ENCODE data around the gene ANKRD45.

ANKRD45 gene

DNA sequence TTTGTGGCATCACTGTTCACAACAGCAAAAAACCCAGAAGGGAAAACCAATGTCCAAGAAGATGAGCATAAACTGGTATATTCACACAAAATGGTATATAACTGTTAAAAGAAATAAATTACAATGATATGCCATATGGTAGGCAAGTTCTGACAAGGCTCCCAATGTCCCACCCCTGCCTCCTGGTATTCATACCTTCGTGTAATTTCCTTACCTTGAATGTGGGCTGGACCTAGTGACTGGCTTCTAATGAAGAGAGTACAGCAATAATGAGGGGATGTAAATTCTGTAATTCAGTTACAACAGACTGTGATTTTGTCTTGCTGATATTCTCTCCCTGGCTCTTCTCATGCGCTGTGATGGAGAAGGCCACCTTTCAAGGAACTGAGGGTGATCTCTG is 9.3 kb downstream of the ANKRD45 start:
- TF ChIP-seq GATA2 (IDR thresholded peaks at IDR 0.05; ENCODE audit: low read depth, low read length) = no peak
- TF ChIP-seq GATA3 (IDR thresholded peaks at IDR 0.05; ENCODE audit: low read depth, low read length) = no peak

GRCh38 chr1:173648880-173649605 is 20.6 kb downstream of the ANKRD45 start:
- no peak for TF ChIP-seq GATA2 (IDR thresholded peaks at IDR 0.05; ENCODE audit: low read depth, low read length)
- no peak for TF ChIP-seq GATA3 (IDR thresholded peaks at IDR 0.05; ENCODE audit: low read depth, low read length)

DNA sequence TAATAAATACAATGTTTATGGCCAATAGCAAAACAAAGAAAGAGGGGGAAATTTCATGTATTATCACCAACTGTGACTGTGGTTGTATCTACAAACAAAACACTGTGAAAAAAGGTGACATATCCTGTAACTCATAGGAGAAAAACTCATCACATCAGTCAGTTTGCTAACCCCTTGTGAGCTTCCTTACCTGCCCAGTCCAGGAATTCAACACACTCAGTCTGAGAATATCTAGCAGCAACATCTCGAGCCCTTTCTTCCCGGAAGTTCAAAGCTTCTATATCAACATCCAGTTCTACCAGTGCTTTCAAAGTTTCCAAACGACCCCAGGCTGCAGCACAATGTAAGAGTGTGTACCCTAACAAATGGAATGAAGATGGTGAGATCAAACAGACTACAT is 23.0 kb downstream of the ANKRD45 start:
- TF ChIP-seq GATA3 (IDR thresholded peaks at IDR 0.05; ENCODE audit: low read depth, low read length) (no peak), GATA2 (IDR thresholded peaks at IDR 0.05; ENCODE audit: low read depth, low read length) (no peak)

DNA sequence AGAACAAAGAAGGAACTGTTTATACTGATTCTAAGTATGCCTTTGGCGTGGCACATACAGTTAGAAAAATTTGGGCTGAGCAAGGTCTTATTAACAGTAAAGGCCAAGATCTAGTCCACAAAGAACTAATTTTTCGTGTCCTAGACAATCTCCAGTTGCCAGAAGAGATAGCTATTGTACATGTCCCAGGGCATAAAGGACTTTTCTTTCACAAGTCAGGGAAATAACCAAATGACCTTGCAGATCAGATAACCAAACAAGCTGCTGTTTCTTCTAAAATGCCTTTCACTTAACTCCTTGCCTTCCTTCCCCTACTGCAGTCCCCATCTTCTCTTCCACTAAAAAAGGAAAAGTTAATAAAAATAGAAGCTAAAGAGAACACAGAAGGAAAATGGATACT is 30.5 kb downstream of the ANKRD45 start:
- TF ChIP-seq GATA3 (IDR thresholded peaks at IDR 0.05; ENCODE audit: low read depth, low read length) (no peak), GATA2 (IDR thresholded peaks at IDR 0.05; ENCODE audit: low read depth, low read length) (no peak)

DNA sequence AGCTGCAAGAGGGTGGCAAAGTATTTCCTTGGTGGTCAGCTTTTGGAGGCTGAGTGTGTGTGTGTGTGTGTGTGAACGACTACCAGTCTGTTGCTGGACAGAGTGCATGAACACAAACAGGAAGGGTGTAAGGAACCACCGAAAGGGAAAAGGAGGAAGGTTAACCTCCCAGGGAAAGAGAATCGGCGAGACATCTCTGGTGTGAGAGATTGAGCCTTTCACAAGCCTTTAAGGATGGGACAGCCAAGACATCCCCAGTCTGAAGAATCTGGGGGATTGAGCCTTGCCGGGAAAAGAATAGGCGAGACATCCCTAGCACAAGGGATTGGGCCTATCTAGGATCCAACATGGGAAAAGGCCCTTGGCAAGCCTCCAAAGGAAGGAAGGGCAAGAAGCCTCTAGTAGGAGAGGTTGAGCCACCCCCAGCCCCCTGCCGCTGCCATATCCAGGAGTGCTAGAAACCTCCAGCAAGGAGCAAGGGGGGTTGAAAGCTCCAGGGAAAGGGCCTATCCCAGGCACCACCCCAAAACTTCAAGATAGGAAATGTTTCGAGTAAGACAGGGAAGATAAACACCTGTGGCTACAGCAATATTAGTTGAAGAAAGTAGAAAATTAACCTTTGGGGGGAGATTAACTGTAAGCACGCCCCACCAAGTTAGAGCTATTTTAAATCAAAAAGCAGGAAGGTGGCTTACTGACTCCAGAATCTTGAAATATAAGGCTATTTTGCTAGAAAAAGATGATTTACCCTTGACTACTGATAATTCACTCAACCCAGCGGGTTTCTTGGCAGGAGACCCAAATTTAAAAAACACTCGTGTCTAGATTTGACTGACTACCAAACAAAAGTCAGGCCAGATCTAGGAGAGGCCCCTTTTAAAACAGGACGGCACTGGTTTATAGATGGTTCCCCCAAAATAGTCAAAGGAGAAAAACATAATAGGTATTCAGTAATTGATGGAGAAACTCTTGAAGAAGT is 31.3 kb downstream of the ANKRD45 start:
- TF ChIP-seq GATA2 (IDR thresholded peaks at IDR 0.05; ENCODE audit: low read depth, low read length) (no peak), GATA3 (IDR thresholded peaks at IDR 0.05; ENCODE audit: low read depth, low read length) (no peak)

DNA sequence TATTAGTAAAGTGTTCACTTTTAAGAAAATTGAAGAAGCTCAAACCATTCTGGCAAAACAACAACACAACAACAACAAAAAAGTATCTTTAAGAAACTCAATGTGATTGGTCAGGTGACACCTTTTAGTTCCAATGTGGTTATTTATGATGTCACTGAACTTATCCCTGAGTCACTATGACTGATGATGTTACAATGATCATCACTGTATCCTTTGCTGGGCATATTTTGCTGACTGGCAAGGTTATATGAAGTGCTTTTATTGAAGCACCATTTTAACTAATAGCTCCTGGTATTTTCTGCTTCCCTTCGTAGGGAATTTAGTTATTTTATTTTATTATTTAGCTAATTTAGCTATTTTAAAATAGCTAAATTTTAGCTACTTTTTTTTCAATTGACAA is 34.5 kb downstream of the ANKRD45 start, which contains the start of gene TEX50:
Gene TEX50, plus strand, starts transcription at position 223 of the 400 bp plus-strand sequence. CDS start 184 bp downstream, outside the sequence.
- TF ChIP-seq GATA3 (IDR thresholded peaks at IDR 0.05; ENCODE audit: low read depth, low read length) (no peak), GATA2 (IDR thresholded peaks at IDR 0.05; ENCODE audit: low read depth, low read length) (no peak)

- no peak for TF ChIP-seq GATA2 (IDR thresholded peaks at IDR 0.05; ENCODE audit: low read depth, low read length)
- no peak for TF ChIP-seq GATA3 (IDR thresholded peaks at IDR 0.05; ENCODE audit: low read depth, low read length)
These were observed 40.8 kb downstream of the ANKRD45 start for GRCh38 chr1:173628888-173629287.

- TF ChIP-seq GATA3 (IDR thresholded peaks at IDR 0.05; ENCODE audit: low read depth, low read length) = no peak
- TF ChIP-seq GATA2 (IDR thresholded peaks at IDR 0.05; ENCODE audit: low read depth, low read length) = no peak
These were observed 42.4 kb downstream of the ANKRD45 start for GRCh38 chr1:173627269-173627668.

DNA sequence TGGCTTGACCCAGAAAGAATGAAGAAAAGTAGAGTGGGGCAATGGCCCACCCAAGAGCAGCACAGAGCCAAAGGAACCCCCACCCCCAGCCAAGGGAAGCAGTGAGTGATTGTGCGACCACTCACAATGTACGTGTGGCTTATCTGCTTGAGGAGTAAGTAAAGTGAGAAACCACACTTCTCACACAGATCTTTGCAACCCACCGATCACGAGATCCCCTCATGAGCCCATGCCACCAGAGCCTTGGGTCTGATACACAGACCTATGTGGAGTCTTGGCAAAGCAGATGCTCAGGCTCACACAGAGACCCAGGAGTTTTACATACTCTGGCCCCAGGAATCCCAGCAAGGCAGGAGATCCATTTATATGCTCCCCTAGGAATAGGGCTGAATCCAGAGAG is 52.8 kb downstream of the ANKRD45 start:
- no peak for TF ChIP-seq GATA3 (IDR thresholded peaks at IDR 0.05; ENCODE audit: low read depth, low read length)
- TF ChIP-seq GATA2 (IDR thresholded peaks at IDR 0.05; ENCODE audit: low read depth, low read length) = no peak

DNA sequence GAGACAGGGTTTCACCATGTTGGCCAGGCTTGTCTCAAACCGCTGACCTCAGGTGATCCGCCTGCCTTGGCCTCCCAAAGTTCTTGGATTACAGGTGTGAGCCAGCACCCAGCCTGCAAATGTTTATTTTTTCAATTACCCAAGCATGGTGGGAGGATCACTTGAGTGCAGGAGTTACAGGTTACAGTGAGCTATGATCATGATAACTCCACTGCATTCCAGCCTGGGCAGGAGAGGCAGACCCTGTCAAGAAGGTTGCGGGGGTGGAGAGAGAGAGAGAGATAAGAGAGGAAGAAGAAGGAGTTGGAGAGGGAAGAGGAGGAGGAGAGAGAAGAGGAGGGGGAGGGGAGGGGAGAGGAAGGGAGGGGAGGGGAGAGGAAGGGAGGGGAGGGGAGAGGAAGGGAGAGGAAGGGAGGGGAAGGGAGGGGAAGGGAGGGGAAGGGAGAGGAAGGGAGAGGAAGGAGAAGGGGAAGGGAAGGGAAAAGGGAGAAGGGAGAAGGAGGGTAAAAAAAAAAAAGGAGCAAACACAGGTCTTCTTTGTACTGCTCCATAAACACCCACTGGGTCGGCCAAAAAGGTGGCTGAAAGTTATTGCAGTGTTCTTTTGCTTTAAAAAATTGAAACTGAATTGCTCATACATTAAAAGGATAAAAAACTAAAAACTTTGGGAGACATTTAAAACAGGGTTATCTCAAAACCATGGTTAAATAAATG is 61.0 kb downstream of the ANKRD45 start:
- TF ChIP-seq GATA2 (IDR thresholded peaks at IDR 0.05; ENCODE audit: low read depth, low read length) = no peak
- no peak for TF ChIP-seq GATA3 (IDR thresholded peaks at IDR 0.05; ENCODE audit: low read depth, low read length)

DNA sequence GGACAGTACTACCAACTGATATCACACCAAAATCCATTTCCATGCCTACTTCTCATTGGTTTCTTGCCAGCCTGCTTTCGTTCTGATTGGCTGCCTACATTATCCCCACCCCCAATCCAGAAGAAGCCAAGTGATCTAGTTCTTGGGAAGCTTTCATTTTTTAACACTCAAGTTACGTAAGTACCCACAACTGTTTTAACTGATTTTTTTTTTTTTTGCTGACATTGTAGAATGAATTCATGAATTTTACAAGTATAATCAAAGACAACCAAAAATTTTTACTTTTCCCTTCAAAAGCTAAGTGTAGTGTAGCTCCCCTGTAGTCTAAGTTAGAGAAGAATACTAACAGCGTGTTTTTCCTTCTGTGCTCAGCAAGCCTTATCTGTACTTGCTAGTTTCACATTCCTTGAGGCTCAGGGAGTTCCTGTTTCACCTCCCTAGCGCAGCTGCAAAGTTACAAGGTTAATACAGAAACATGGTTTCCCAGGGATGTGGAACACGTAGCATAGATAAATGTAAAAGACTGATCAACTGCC is 66.5 kb downstream of the ANKRD45 start, which contains the start of gene SLC9C2:
Gene SLC9C2, minus strand, starts transcription at position 17 of the 536 bp plus-strand sequence. CDS start 1,296 bp downstream, outside the sequence.
- TF ChIP-seq GATA2 (IDR thresholded peaks at IDR 0.05; ENCODE audit: low read depth, low read length) = no peak
- no peak for TF ChIP-seq GATA3 (IDR thresholded peaks at IDR 0.05; ENCODE audit: low read depth, low read length)

DNA sequence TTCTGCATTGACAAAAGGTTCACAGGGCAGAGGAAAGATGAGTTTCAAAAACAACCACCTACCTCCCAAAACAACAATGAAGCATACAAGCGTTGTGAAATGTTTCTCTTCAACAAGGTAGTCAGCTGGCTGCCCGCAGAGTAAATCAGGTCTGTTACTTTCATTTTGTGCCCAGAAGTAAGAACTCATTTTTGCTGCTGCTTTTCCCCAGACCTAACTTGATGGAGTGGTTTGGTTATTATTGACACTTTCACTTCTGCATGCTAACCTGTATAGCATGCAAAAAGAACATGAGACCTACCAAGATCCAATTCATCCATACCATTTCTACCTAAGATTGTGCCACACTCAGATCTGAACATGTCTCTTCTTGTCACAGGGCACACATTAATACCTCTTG is 68.1 kb downstream of the ANKRD45 start:
- TF ChIP-seq GATA2 (IDR thresholded peaks at IDR 0.05; ENCODE audit: low read depth, low read length) (no peak), GATA3 (IDR thresholded peaks at IDR 0.05; ENCODE audit: low read depth, low read length) (no peak)

DNA sequence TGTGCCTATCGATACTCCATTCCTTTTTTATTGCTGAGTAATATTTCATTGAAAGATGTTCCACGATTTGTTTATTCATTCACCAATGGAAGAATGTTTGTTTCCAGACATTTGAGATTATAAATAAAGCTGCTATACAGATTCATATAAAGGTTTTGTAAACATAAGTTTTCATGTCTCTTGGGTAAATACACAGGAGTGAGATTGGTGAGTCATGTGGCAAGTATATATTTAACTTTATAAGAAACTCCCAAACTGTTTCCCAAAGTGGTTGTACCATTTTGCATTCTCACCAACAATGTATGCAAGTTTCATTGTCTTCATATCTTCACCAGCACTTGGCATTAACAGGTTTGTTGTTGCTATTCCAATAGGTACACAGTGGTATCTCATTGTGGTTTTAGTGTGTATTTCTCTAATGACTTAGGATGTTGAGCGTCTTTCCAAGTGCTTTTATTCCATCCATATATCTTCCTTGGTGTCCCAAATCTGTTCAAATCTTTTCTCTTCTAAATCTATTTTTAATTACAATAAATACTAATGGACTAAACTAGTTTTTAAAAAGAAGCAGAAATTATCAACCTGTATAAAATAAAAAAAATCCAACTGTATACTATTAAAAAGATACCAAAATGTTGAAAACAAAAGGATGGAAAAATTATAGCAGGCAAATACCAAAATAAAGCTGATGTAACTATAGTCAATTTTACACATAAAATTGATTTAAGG is 73.4 kb downstream of the ANKRD45 start:
- TF ChIP-seq GATA2 (IDR thresholded peaks at IDR 0.05; ENCODE audit: low read depth, low read length) = no peak
- no peak for TF ChIP-seq GATA3 (IDR thresholded peaks at IDR 0.05; ENCODE audit: low read depth, low read length)

All from SH-SY5Y (cell line).